HEK293 (cell line): ENCODE measurements around the gene NKD2.

Experiments
- CTCF ChIA-PET: fragments of 350-600 bp; formaldehyde crosslinking; extraction: SDS; loops from one replicate; lab custom pipeline; 2021; ENCODE audit warnings: antibody characterized with exemption; lab: Yijun Ruan, JAX
- POLR2A ChIA-PET: fragments of 300-600 bp; formaldehyde crosslinking; extraction: SDS; loops from one replicate; lab custom pipeline; 2020; ENCODE audit warnings: antibody characterized with exemption, inconsistent platforms; lab: Yijun Ruan, JAX
- H3K27ac ChIP-seq: fragments of 200-500 bp; sonication (Bioruptor generic); 2 replicates; pipeline ENCODE4 v1.5.1; 2014; ENCODE audit warnings: low read depth, low read length, control low read depth, inconsistent platforms; ENCODE audit errors: extremely low read depth
- H3K36me3 ChIP-seq, 2 experiments: fragments of 200-500 bp in 1 of 2; sonication (Bioruptor generic) in 1 of 2; 1 replicate in 1 of 2; 2 replicates in 1 of 2; pipeline ENCODE4 v1.5.1; 2014 to 2017; ENCODE audit warnings: inconsistent platforms in 2 of 2, low read length in 2 of 2; ENCODE audit not compliant: control insufficient read depth in 2 of 2, insufficient read depth in 1 of 2
- H3K4me1 ChIP-seq: fragments of 200-500 bp; sonication (Bioruptor generic); 2 replicates; pipeline ENCODE4 v1.5.1; 2014; ENCODE audit warnings: mild to moderate bottlenecking, low read length, inconsistent platforms; ENCODE audit not compliant: control insufficient read depth, insufficient read depth
- H3K4me3 ChIP-seq: 2 replicates; pipeline ENCODE4 v1.5.1; 2011; ENCODE audit warnings: low read depth, mild to moderate bottlenecking, control low read depth, low read length, moderate library complexity
- H3K9me3 ChIP-seq: fragments of 200-500 bp; sonication (Bioruptor generic); 2 replicates; pipeline ENCODE4 v1.5.1; 2014; ENCODE audit warnings: low read depth, low read length, inconsistent platforms; ENCODE audit not compliant: control insufficient read depth, insufficient read depth
- GLIS2 ChIP-seq: fragments of 450-650 bp; formaldehyde crosslinking; IDR thresholded peaks from 2 replicates; pipeline ENCODE4 v1.5.1; 2016; ENCODE audit warnings: missing biosample characterization, missing genetic modification characterization
- INSM2 ChIP-seq: fragments of 450-650 bp; formaldehyde crosslinking; IDR thresholded peaks from 2 replicates; pipeline ENCODE4 v1.5.1; 2016; ENCODE audit warnings: missing biosample characterization, missing genetic modification characterization
- KLF1 ChIP-seq: fragments of 450-650 bp; formaldehyde crosslinking; IDR thresholded peaks from 2 replicates; pipeline ENCODE4 v1.5.1; 2016; ENCODE audit warnings: missing biosample characterization, missing genetic modification characterization
- PRDM4 ChIP-seq: fragments of 450-650 bp; formaldehyde crosslinking; IDR thresholded peaks from 2 replicates; pipeline ENCODE4 v1.5.1; 2017; ENCODE audit warnings: missing biosample characterization, missing genetic modification characterization
- SP7 ChIP-seq: fragments of 450-650 bp; formaldehyde crosslinking; IDR thresholded peaks from 2 replicates; pipeline ENCODE4 v1.5.1; 2016; ENCODE audit warnings: missing biosample characterization, missing genetic modification characterization
- ZBTB11 ChIP-seq: fragments of 450-650 bp; formaldehyde crosslinking; conservative IDR thresholded peaks from 2 replicates; pipeline ENCODE4 v1.5.1; 2016; ENCODE audit warnings: low read depth, missing biosample characterization, missing genetic modification characterization
- ZBTB17 ChIP-seq: fragments of 450-650 bp; formaldehyde crosslinking; IDR thresholded peaks from 2 replicates; pipeline ENCODE4 v1.5.1; 2016; ENCODE audit warnings: missing biosample characterization, missing genetic modification characterization
- ZBTB20 ChIP-seq: fragments of 450-650 bp; formaldehyde crosslinking; IDR thresholded peaks from 2 replicates; pipeline ENCODE4 v1.5.1; 2016; ENCODE audit warnings: missing biosample characterization, missing genetic modification characterization
- ZNF155 ChIP-seq: fragments of 450-650 bp; formaldehyde crosslinking; IDR thresholded peaks from 2 replicates; pipeline ENCODE4 v1.5.1; 2016; ENCODE audit warnings: missing biosample characterization, missing genetic modification characterization
- ZNF23 ChIP-seq: fragments of 450-650 bp; formaldehyde crosslinking; IDR thresholded peaks from 2 replicates; pipeline ENCODE4 v1.5.1; 2016; ENCODE audit warnings: missing biosample characterization, missing genetic modification characterization, borderline replicate concordance
- ZNF280D ChIP-seq: fragments of 450-650 bp; formaldehyde crosslinking; IDR thresholded peaks from 2 replicates; pipeline ENCODE4 v1.5.1; 2016; ENCODE audit warnings: missing biosample characterization, missing genetic modification characterization
- ZNF433 ChIP-seq: fragments of 450-650 bp; formaldehyde crosslinking; IDR thresholded peaks from 2 replicates; pipeline ENCODE4 v1.5.1; 2016; ENCODE audit warnings: missing biosample characterization, missing genetic modification characterization, low read depth
- ZNF513 ChIP-seq: fragments of 450-650 bp; IDR thresholded peaks from 2 replicates; pipeline ENCODE4 v1.5.1; 2018; ENCODE audit warnings: missing biosample characterization, missing genetic modification characterization
- ZNF544 ChIP-seq: fragments of 450-650 bp; formaldehyde crosslinking; IDR thresholded peaks from 2 replicates; pipeline ENCODE4 v1.5.0; 2017; ENCODE audit warnings: missing biosample characterization, missing genetic modification characterization
- ZNF548 ChIP-seq: fragments of 450-650 bp; formaldehyde crosslinking; IDR thresholded peaks from 2 replicates; pipeline ENCODE4 v1.5.1; 2016; ENCODE audit warnings: missing biosample characterization, missing genetic modification characterization
- ZNF585B ChIP-seq: fragments of 450-650 bp; formaldehyde crosslinking; IDR thresholded peaks from 2 replicates; pipeline ENCODE4 v1.5.1; 2016; ENCODE audit warnings: missing biosample characterization, missing genetic modification characterization
- ZNF629 ChIP-seq: fragments of 450-650 bp; formaldehyde crosslinking; IDR thresholded peaks from 2 replicates; pipeline ENCODE4 v1.5.1; 2017; ENCODE audit warnings: missing biosample characterization, missing genetic modification characterization
- ZNF664 ChIP-seq: fragments of 450-650 bp; formaldehyde crosslinking; IDR thresholded peaks from 2 replicates; pipeline ENCODE4 v1.5.1; 2016; ENCODE audit warnings: missing biosample characterization, missing genetic modification characterization
- ZNF747 ChIP-seq: fragments of 450-650 bp; formaldehyde crosslinking; IDR thresholded peaks from 2 replicates; pipeline ENCODE4 v1.5.1; 2016; ENCODE audit warnings: missing biosample characterization, missing genetic modification characterization
- ZXDB ChIP-seq: fragments of 450-650 bp; formaldehyde crosslinking; IDR thresholded peaks from 2 replicates; pipeline ENCODE4 v1.5.1; 2016; ENCODE audit warnings: missing biosample characterization, missing genetic modification characterization

NKD2 gene

GRCh38 chr5:1005249-1005851 lies 3.3 kb upstream of the NKD2 start:
- H3K4me1 ChIP-seq = peaks cover 26% of the 10 kb centered on the region
- peak overlapping the region; percentile 37; the same call in 1 of the 2 replicates for H3K27ac ChIP-seq
- ChIA-PET POLR2A (interaction anchor here (0.5 to 0.9 kb wide), 2 partner anchors 9 to 113 kb away, joined by 3 read pairs; no protein-coding TSS in a partner anchor), CTCF (interaction anchor here (0.6 to 2.4 kb wide), 13 partner anchors 9 to 664 kb away, joined by 3 to 22 read pairs (median 4); no protein-coding TSS in a partner anchor)
- no peaks in the 10 kb centered on the region for H3K36me3 ChIP-seq
- no peak overlapping the region for H3K4me3 ChIP-seq
- TF ChIP-seq ZNF280D (no peak), KLF1 (no peak), ZBTB11 (tag by site-specific recombination) (no peak), INSM2 (no peak), ZNF664 (tag by site-specific recombination) (no peak), ZNF155 (tag by site-specific recombination) (no peak)
- H3K9me3 ChIP-seq = no peaks in the 10 kb centered on the region

GRCh38 chr5:1005904-1006655 lies 2.5 kb upstream of the NKD2 start:
- ChIA-PET POLR2A (interaction anchor here (0.5 to 2.6 kb wide), 2 partner anchors 82 to 181 kb away, joined by 6 to 7 read pairs; no protein-coding TSS in a partner anchor), CTCF (interaction anchor here (0.9 to 5.0 kb wide), 11 partner anchors 9 to 162 kb away, joined by 3 to 51 read pairs (median 5); no protein-coding TSS in a partner anchor)
- peaks cover 30% of the 10 kb centered on the region for H3K4me1 ChIP-seq
- H3K4me3 ChIP-seq = no peak overlapping the region
- no peaks in the 10 kb centered on the region for H3K36me3 ChIP-seq
- H3K27ac ChIP-seq = no peak overlapping the region
- no peaks in the 10 kb centered on the region for H3K9me3 ChIP-seq
- no peak for TF ChIP-seq ZNF747
- no peak for TF ChIP-seq ZNF544 (tag by site-specific recombination)
- TF ChIP-seq ZNF23 (tag by site-specific recombination) = no peak
- TF ChIP-seq PRDM4 = no peak
- no peak for TF ChIP-seq ZXDB (tag by site-specific recombination)
- peak; percentile 34; the same call in 1 of the 2 replicates for TF ChIP-seq ZNF629
- no peak for TF ChIP-seq SP7 (tag by site-specific recombination)
- no peak for TF ChIP-seq ZNF548 (tag by site-specific recombination)
- TF ChIP-seq ZNF585B = no peak
- no peak for TF ChIP-seq ZBTB17 (tag by site-specific recombination)
- TF ChIP-seq ZBTB20 (tag by site-specific recombination) = no peak
- no peak for TF ChIP-seq ZNF433 (tag by site-specific recombination)
- no peak for TF ChIP-seq ZNF513 (tag by site-specific recombination)
- peak; percentile 61; the same call in 1 of the 2 replicates for TF ChIP-seq GLIS2 (tag by site-specific recombination)
